Retinal pigment epithelial cell (primary cell): ENCODE data around the gene ARID1B.

Source experiments
- DNase-seq: peaks from one replicate; pipeline ENCODE4 v3.0.0-alpha.2; 2010; ENCODE audit warnings: low read depth
- H3K4me3 ChIP-seq: 2 replicates; pipeline ENCODE4 v1.5.1; 2011; ENCODE audit warnings: mild to moderate bottlenecking, low read length, control low read depth, moderate library complexity
- TF ChIP-seq, protein P1 (sequence below): conservative IDR thresholded peaks from 2 replicates; pipeline ENCODE4 v1.5.1; 2011; ENCODE audit warnings: low read depth, low read length, control low read depth, inconsistent platforms

Gene ARID1B

GRCh38 chr6:157063176-157063905 lies 286.2 kb downstream of the ARID1B start:
- no peak for DNase-seq
- TF ChIP-seq, protein P1, sequence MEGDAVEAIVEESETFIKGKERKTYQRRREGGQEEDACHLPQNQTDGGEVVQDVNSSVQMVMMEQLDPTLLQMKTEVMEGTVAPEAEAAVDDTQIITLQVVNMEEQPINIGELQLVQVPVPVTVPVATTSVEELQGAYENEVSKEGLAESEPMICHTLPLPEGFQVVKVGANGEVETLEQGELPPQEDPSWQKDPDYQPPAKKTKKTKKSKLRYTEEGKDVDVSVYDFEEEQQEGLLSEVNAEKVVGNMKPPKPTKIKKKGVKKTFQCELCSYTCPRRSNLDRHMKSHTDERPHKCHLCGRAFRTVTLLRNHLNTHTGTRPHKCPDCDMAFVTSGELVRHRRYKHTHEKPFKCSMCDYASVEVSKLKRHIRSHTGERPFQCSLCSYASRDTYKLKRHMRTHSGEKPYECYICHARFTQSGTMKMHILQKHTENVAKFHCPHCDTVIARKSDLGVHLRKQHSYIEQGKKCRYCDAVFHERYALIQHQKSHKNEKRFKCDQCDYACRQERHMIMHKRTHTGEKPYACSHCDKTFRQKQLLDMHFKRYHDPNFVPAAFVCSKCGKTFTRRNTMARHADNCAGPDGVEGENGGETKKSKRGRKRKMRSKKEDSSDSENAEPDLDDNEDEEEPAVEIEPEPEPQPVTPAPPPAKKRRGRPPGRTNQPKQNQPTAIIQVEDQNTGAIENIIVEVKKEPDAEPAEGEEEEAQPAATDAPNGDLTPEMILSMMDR, result no peak

GRCh38 chr6:157063923-157064322 lies 286.7 kb downstream of the ARID1B start:
- TF ChIP-seq, protein P1, result no peak
- no peak overlapping the region for H3K4me3 ChIP-seq
- DNase-seq, result no peak

More at GRCh38 chr6:157063176-157063905, 286.2 kb downstream of the ARID1B start:
- no peak overlapping the region for H3K4me3 ChIP-seq

DNA sequence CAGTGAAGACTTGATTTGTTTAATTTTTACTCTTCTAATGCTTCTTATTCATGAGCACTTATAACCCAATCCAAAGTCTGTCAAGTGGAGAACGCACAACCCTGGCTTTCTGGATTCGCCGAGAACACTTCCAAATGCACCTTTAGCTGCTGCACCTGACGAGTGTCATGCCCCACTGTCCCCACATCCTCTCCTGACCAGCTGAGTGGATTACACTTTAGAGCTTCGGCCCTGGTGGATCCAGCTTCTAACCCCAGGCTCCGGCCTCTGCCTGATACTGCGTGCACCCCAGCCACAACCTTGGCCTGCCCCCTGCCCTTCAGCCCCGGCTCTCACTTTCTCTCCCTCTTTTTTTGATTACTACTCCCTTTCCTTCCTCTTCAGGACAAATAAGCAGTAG lies 287.3 kb downstream of the ARID1B start:
- no peak overlapping the region for H3K4me3 ChIP-seq
- DNase-seq, result no peak
- TF ChIP-seq, protein P1, result no peak

DNA sequence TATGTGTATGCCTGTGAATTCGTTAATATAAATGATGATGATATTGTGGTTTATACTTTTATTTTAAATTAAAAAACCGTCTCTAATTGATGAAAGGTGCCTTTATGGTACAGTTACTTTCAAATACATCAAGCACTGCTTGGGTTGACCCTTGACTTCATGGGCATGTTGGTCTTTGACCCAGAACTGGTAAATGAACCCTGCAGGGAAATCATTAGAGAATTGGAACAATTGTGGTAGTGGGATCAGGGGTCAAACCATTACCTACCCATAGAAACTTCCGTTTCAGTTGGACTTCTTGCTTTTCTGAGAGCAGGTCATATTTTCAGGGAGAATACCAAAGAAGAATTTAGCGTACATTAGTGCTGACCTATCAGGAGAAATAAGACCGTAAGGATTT lies 288.2 kb downstream of the ARID1B start:
- TF ChIP-seq, protein P1, result no peak
- no peak overlapping the region for H3K4me3 ChIP-seq
- no peak for DNase-seq

DNA sequence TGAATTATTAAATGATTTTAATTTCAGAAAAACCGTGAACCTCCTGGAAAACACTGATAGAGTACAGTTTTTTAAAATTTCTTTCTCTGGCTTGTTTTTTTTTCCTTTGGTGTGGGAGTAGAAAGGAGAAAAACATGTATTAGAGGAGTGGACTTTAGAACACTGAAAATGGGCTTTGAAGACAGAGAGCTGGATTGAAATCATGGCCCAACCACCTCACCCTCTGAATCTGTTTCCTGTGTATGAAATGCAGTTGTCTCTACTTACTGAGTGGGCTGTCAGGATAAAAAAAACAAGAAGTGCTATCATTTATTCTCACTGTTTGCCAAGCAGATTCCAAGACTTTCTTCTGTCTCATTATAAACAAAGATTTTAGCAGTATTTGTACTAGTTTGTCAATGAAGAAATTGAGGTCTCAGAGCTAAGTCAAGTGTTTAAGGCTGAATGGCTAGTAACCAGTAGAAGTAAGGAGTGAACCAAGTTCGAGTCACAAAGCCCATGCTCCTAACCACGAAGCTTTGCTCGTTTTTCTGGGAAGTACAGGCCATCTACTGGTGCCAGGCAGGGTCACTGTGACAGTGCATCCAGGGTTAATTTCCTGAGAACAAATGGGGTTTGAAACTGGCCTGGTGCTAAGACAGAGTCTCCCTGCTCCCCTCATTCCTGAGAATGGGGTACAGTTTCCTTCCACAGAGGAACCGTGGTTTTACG lies 289.8 kb downstream of the ARID1B start:
- H3K4me3 ChIP-seq, result no peak overlapping the region
- DNase-seq, result no peak
- TF ChIP-seq, protein P1, result no peak

DNA sequence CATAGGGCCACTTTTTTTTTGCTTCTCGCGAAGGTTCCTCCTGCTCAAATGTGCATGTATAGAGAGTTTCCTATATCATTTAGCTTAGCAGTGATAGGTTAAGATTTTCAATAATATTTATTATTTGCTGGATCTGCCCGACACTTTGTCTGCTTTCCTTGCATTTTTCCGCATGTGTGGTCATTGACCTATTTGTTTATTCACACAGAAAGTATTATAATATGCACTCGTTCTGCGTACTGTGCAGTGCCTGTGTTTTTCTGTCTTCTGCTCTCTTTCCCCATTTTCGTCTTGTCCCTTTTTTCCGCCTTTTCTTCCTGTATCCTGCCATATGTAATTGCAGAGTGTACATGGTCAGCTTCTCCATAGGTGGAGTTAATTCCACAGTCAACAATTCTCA lies 290.3 kb downstream of the ARID1B start:
- H3K4me3 ChIP-seq, result no peak overlapping the region
- DNase-seq, result no peak
- TF ChIP-seq, protein P1, result no peak

- TF ChIP-seq, protein P1, result no peak
- DNase-seq, result no peak
- H3K4me3 ChIP-seq, result no peak overlapping the region
Observed at GRCh38 chr6:157068691-157069324, 291.6 kb downstream of the ARID1B start.
